ENCODE data around the gene SHISAL2A.

Gene SHISAL2A

GRCh38 chr1:52659851-52660596, 27.1 kb downstream of the SHISAL2A start:
- Histone ChIP-seq H3K9ac (ENCODE audit: low read depth, low read length) (peak overlapping the region; percentile 5; the same call in 1 of the 2 replicates), H3K36me3 (ENCODE audit: insufficient read depth, low read length) (no peaks in the 10 kb centered on the region), H3K9me3 (ENCODE audit: control insufficient read depth, insufficient read depth, low read length) (no peaks in the 10 kb centered on the region), H3K4me1 (ENCODE audit: insufficient read depth, low read length) (peaks cover 26% of the 10 kb centered on the region)

GRCh38 chr1:52660807-52661206, 27.8 kb downstream of the SHISAL2A start:
- H3K9ac ChIP-seq (ENCODE audit: low read depth, low read length), result no peak overlapping the region; the same call in 1 of the 2 replicates
- H3K4me1 ChIP-seq (ENCODE audit: insufficient read depth, low read length), result peaks cover 30% of the 10 kb centered on the region
- H3K9me3 ChIP-seq (ENCODE audit: control insufficient read depth, insufficient read depth, low read length), result no peaks in the 10 kb centered on the region
- no peaks in the 10 kb centered on the region for H3K36me3 ChIP-seq (ENCODE audit: insufficient read depth, low read length)

GRCh38 chr1:52662645-52663313, 29.8 kb downstream of the SHISAL2A start:
- H3K9ac ChIP-seq (ENCODE audit: low read depth, low read length), result peak overlapping the region; percentile 40; the same call in 1 of the 2 replicates
- peaks cover 30% of the 10 kb centered on the region for H3K4me1 ChIP-seq (ENCODE audit: insufficient read depth, low read length)
- no peaks in the 10 kb centered on the region for H3K36me3 ChIP-seq (ENCODE audit: insufficient read depth, low read length)
- no peaks in the 10 kb centered on the region for H3K9me3 ChIP-seq (ENCODE audit: control insufficient read depth, insufficient read depth, low read length)

GRCh38 chr1:52663716-52664115, 30.7 kb downstream of the SHISAL2A start:
- Histone ChIP-seq H3K36me3 (ENCODE audit: insufficient read depth, low read length) (no peaks in the 10 kb centered on the region), H3K4me1 (ENCODE audit: insufficient read depth, low read length) (peaks cover 30% of the 10 kb centered on the region), H3K9me3 (ENCODE audit: control insufficient read depth, insufficient read depth, low read length) (no peaks in the 10 kb centered on the region), H3K9ac (ENCODE audit: low read depth, low read length) (no peak overlapping the region)

GRCh38 chr1:52665006-52665941, 32.3 kb downstream of the SHISAL2A start:
- Histone ChIP-seq H3K4me1 (ENCODE audit: insufficient read depth, low read length) (peaks cover 22% of the 10 kb centered on the region), H3K9ac (ENCODE audit: low read depth, low read length) (no peak overlapping the region), H3K9me3 (ENCODE audit: control insufficient read depth, insufficient read depth, low read length) (no peaks in the 10 kb centered on the region), H3K36me3 (ENCODE audit: insufficient read depth, low read length) (no peaks in the 10 kb centered on the region)

- Histone ChIP-seq H3K9me3 (ENCODE audit: control insufficient read depth, insufficient read depth, low read length) (no peaks in the 10 kb centered on the region), H3K9ac (ENCODE audit: low read depth, low read length) (no peak overlapping the region), H3K4me1 (ENCODE audit: insufficient read depth, low read length) (peaks cover 10% of the 10 kb centered on the region; the same call in 1 of the 2 replicates), H3K36me3 (ENCODE audit: insufficient read depth, low read length) (no peaks in the 10 kb centered on the region)
Measured at GRCh38 chr1:52667290-52667689, 34.3 kb downstream of the SHISAL2A start.

- Histone ChIP-seq H3K9me3 (ENCODE audit: control insufficient read depth, insufficient read depth, low read length) (no peaks in the 10 kb centered on the region), H3K4me1 (ENCODE audit: insufficient read depth, low read length) (peaks cover 6% of the 10 kb centered on the region; the same call in 1 of the 2 replicates), H3K9ac (ENCODE audit: low read depth, low read length) (no peak overlapping the region), H3K36me3 (ENCODE audit: insufficient read depth, low read length) (no peaks in the 10 kb centered on the region)
Measured at GRCh38 chr1:52667984-52668383, 35.0 kb downstream of the SHISAL2A start.

GRCh38 chr1:52668711-52669110, 35.7 kb downstream of the SHISAL2A start:
- no peaks in the 10 kb centered on the region for H3K36me3 ChIP-seq (ENCODE audit: insufficient read depth, low read length)
- peaks cover 9% of the 10 kb centered on the region; the same call in 1 of the 2 replicates for H3K4me1 ChIP-seq (ENCODE audit: insufficient read depth, low read length)
- H3K9ac ChIP-seq (ENCODE audit: low read depth, low read length), result no peak overlapping the region
- H3K9me3 ChIP-seq (ENCODE audit: control insufficient read depth, insufficient read depth, low read length), result no peaks in the 10 kb centered on the region

GRCh38 chr1:52669696-52670095, 36.7 kb downstream of the SHISAL2A start:
- H3K9me3 ChIP-seq (ENCODE audit: control insufficient read depth, insufficient read depth, low read length), result no peaks in the 10 kb centered on the region
- peaks cover 12% of the 10 kb centered on the region; the same call in 1 of the 2 replicates for H3K4me1 ChIP-seq (ENCODE audit: insufficient read depth, low read length)
- H3K36me3 ChIP-seq (ENCODE audit: insufficient read depth, low read length), result no peaks in the 10 kb centered on the region
- H3K9ac ChIP-seq (ENCODE audit: low read depth, low read length), result no peak overlapping the region

- Histone ChIP-seq H3K36me3 (ENCODE audit: insufficient read depth, low read length) (no peaks in the 10 kb centered on the region), H3K9me3 (ENCODE audit: control insufficient read depth, insufficient read depth, low read length) (no peaks in the 10 kb centered on the region), H3K9ac (ENCODE audit: low read depth, low read length) (no peak overlapping the region), H3K4me1 (ENCODE audit: insufficient read depth, low read length) (peaks cover 10% of the 10 kb centered on the region; the same call in 1 of the 2 replicates)
Measured at GRCh38 chr1:52670604-52671003, 37.6 kb downstream of the SHISAL2A start.

- no peaks in the 10 kb centered on the region for H3K9me3 ChIP-seq (ENCODE audit: control insufficient read depth, insufficient read depth, low read length)
- H3K9ac ChIP-seq (ENCODE audit: low read depth, low read length), result no peak overlapping the region
- no peaks in the 10 kb centered on the region for H3K36me3 ChIP-seq (ENCODE audit: insufficient read depth, low read length)
- peaks cover 10% of the 10 kb centered on the region; the same call in 1 of the 2 replicates for H3K4me1 ChIP-seq (ENCODE audit: insufficient read depth, low read length)
Measured at GRCh38 chr1:52672946-52673345, 40.0 kb downstream of the SHISAL2A start.

GRCh38 chr1:52673513-52673912, 40.5 kb downstream of the SHISAL2A start:
- H3K4me1 ChIP-seq (ENCODE audit: insufficient read depth, low read length), result peaks cover 10% of the 10 kb centered on the region; the same call in 1 of the 2 replicates
- H3K36me3 ChIP-seq (ENCODE audit: insufficient read depth, low read length), result no peaks in the 10 kb centered on the region
- no peak overlapping the region for H3K9ac ChIP-seq (ENCODE audit: low read depth, low read length)
- H3K9me3 ChIP-seq (ENCODE audit: control insufficient read depth, insufficient read depth, low read length), result no peaks in the 10 kb centered on the region

GRCh38 chr1:52674497-52675384, 41.8 kb downstream of the SHISAL2A start:
- Histone ChIP-seq H3K36me3 (ENCODE audit: insufficient read depth, low read length) (no peaks in the 10 kb centered on the region), H3K4me1 (ENCODE audit: insufficient read depth, low read length) (peaks cover 18% of the 10 kb centered on the region), H3K9ac (ENCODE audit: low read depth, low read length) (no peak overlapping the region), H3K9me3 (ENCODE audit: control insufficient read depth, insufficient read depth, low read length) (no peaks in the 10 kb centered on the region)

All from ES-I3 (cell line).